T-helper 1 cell treated with Interleukin-12 subunit alpha and Interleukin-12 subunit beta and Interleukin-4 antibody, amounts not matched to agents 30 ng/mL and 1 ng/mL, for 36 hours (primary cell): Measurements from ENCODE around the gene MCRS1. TPM values are rescaled to one million over a fixed set of nuclear protein-coding genes. Genes with fewer than 3 reads are reported as not detected.

ENCODE experiments used
- intact Hi-C: fragments of 100-400 bp; cut with micrococcal nuclease; formaldehyde crosslinking; loops from one replicate; pipeline ENCODE4 v1.15.1; 2024
- total RNA-seq: library from RNA; stranded (reverse); gene quantifications from 2 replicates; pipeline ENCODE4 v1.2.3, GENCODE V29; 2022

MCRS1 gene
- total RNA-seq, 1 donor from 2014 or later, result 72.4 TPM

GRCh38 chr12:49582850-49583249 is 14.9 kb upstream of the MCRS1 start:
- intact Hi-C loops, result no loop called here

- intact Hi-C loops, result no loop called here
Observed at GRCh38 chr12:49582201-49582600, 14.3 kb upstream of the MCRS1 start.

GRCh38 chr12:49580572-49581535 is 12.9 kb upstream of the MCRS1 start:
- intact Hi-C loops, result loop anchor here (1.0 kb wide), 4 partner anchors 28 to 293 kb away; no protein-coding TSS in a partner anchor

- intact Hi-C loops, result no loop called here
Observed at GRCh38 chr12:49578471-49579112, 10.7 kb upstream of the MCRS1 start.

GRCh38 chr12:49577589-49578315 is 9.8 kb upstream of the MCRS1 start:
- intact Hi-C loops, result no loop called here

GRCh38 chr12:49568442-49569162 is 660 bp upstream of the MCRS1 start:
- intact Hi-C loops, result loop anchor here (1.0 to 5.0 kb wide), 15 partner anchors 30 to 551 kb away; partner anchors contain the start of genes BCDIN3D, COX14, FMNL3 and LMBR1L

- intact Hi-C loops, result loop anchor here (1.0 to 5.0 kb wide), 5 partner anchors 195 to 550 kb away; partner anchors contain the start of genes COX14, NCKAP5L, PRKAG1 and TUBA1A
Observed at GRCh38 chr12:49567302-49567610, 686 bp downstream of the MCRS1 start.

- intact Hi-C loops, result loop anchor here (5.0 kb wide), 4 partner anchors 196 to 549 kb away; partner anchors contain the start of genes COX14, NCKAP5L and PRKAG1
Observed at GRCh38 chr12:49566361-49566760, 1.6 kb downstream of the MCRS1 start.

GRCh38 chr12:49565406-49566265 is 2.3 kb downstream of the MCRS1 start:
- intact Hi-C loops, result loop anchor here (5.0 kb wide), 4 partner anchors 197 to 548 kb away; partner anchors contain the start of genes COX14, NCKAP5L and PRKAG1

GRCh38 chr12:49564686-49565405 is 3.1 kb downstream of the MCRS1 start:
- intact Hi-C loops, result loop anchor here (5.0 kb wide), 4 partner anchors 197 to 548 kb away; partner anchors contain the start of genes COX14, NCKAP5L and PRKAG1

GRCh38 chr12:49563951-49564685 is 3.8 kb downstream of the MCRS1 start:
- intact Hi-C loops, result no loop called here

- intact Hi-C loops, result no loop called here
Observed at GRCh38 chr12:49562831-49563230, 5.1 kb downstream of the MCRS1 start.

- intact Hi-C loops, result no loop called here
Observed at GRCh38 chr12:49562233-49562632, 5.7 kb downstream of the MCRS1 start.

GRCh38 chr12:49560695-49561094 is 7.2 kb downstream of the MCRS1 start:
- intact Hi-C loops, result no loop called here

- intact Hi-C loops, result no loop called here
Observed at GRCh38 chr12:49559011-49559675, 8.8 kb downstream of the MCRS1 start.

GRCh38 chr12:49558526-49558925 is 9.4 kb downstream of the MCRS1 start:
- intact Hi-C loops, result no loop called here

GRCh38 chr12:49557917-49558215 is 10.1 kb downstream of the MCRS1 start:
- intact Hi-C loops, result no loop called here
